DND-41 (cell line): ENCODE data around the gene STAP2.

Source experiments
- ATAC-seq: fragments of 200-7000 bp; cut with Tn5 transposase; 3 replicates; pipeline ENCODE4 v1.9.1; 2021; ENCODE audit warnings: low read depth; ENCODE audit not compliant: insufficient read depth
- DNase-seq: peaks from one replicate; pipeline ENCODE4 v3.0.0-alpha.2; 2020
- H2AFZ ChIP-seq: 2 replicates; pipeline ENCODE4 v1.6.0; 2012; ENCODE audit warnings: low read depth, low read length
- H3K27ac ChIP-seq: 2 replicates; pipeline ENCODE4 v1.5.1; 2012; ENCODE audit warnings: low read length, inconsistent platforms
- H3K27me3 ChIP-seq: fragments of 200-600 bp; sonication (generic); 2 replicates; pipeline ENCODE4 v1.6.0; 2012; ENCODE audit warnings: low read length, mild to moderate bottlenecking, inconsistent platforms; ENCODE audit not compliant: insufficient read depth, poor library complexity
- H3K36me3 ChIP-seq: 2 replicates; pipeline ENCODE4 v1.5.1; 2012; ENCODE audit warnings: low read length, inconsistent platforms; ENCODE audit not compliant: insufficient read depth
- H3K4me1 ChIP-seq: 2 replicates; pipeline ENCODE4 v1.5.1; 2012; ENCODE audit warnings: mild to moderate bottlenecking, low read length; ENCODE audit not compliant: insufficient read depth
- H3K4me2 ChIP-seq: 2 replicates; pipeline ENCODE4 v1.6.0; 2012; ENCODE audit warnings: mild to moderate bottlenecking, moderate library complexity, low read length, inconsistent platforms; ENCODE audit not compliant: insufficient read depth
- H3K4me3 ChIP-seq, 2 experiments: fragments of 200-600 bp in 1 of 2; shearing (Covaris generic) in 1 of 2; 2 replicates each; pipeline ENCODE4 v1.5.1; 2012 to 2016; ENCODE audit warnings: inconsistent platforms in 2 of 2, low read length in 2 of 2, mild to moderate bottlenecking in 2 of 2, low read depth in 1 of 2, moderate library complexity in 1 of 2
- H3K79me2 ChIP-seq: 2 replicates; pipeline ENCODE4 v1.6.0; 2012; ENCODE audit warnings: low read length, inconsistent platforms; ENCODE audit not compliant: insufficient read depth
- H3K9ac ChIP-seq: 2 replicates; pipeline ENCODE4 v1.6.0; 2012; ENCODE audit warnings: low read depth, mild to moderate bottlenecking, inconsistent platforms, low read length, moderate library complexity
- H3K9me3 ChIP-seq: 2 replicates; pipeline ENCODE4 v1.5.1; 2012; ENCODE audit warnings: low read length, moderate library complexity, mild to moderate bottlenecking, inconsistent platforms; ENCODE audit not compliant: insufficient read depth, severe bottlenecking
- H4K20me1 ChIP-seq: 2 replicates; pipeline ENCODE4 v1.6.0; 2012; ENCODE audit warnings: low read length; ENCODE audit not compliant: insufficient read depth
- EZH2 ChIP-seq: IDR thresholded peaks from 3 replicates; pipeline ENCODE4 v1.6.1; 2012; ENCODE audit warnings: borderline replicate concordance, low read depth, mild to moderate bottlenecking, moderate library complexity, low read length, inconsistent platforms; ENCODE audit not compliant: severe bottlenecking
- TF ChIP-seq, protein P1 (sequence below): IDR thresholded peaks from 2 replicates; pipeline ENCODE4 v1.5.1; 2012; ENCODE audit warnings: borderline replicate concordance, low read length, moderate library complexity, mild to moderate bottlenecking; ENCODE audit not compliant: poor library complexity, severe bottlenecking; ENCODE audit errors: extremely low read depth

STAP2 gene

DNA sequence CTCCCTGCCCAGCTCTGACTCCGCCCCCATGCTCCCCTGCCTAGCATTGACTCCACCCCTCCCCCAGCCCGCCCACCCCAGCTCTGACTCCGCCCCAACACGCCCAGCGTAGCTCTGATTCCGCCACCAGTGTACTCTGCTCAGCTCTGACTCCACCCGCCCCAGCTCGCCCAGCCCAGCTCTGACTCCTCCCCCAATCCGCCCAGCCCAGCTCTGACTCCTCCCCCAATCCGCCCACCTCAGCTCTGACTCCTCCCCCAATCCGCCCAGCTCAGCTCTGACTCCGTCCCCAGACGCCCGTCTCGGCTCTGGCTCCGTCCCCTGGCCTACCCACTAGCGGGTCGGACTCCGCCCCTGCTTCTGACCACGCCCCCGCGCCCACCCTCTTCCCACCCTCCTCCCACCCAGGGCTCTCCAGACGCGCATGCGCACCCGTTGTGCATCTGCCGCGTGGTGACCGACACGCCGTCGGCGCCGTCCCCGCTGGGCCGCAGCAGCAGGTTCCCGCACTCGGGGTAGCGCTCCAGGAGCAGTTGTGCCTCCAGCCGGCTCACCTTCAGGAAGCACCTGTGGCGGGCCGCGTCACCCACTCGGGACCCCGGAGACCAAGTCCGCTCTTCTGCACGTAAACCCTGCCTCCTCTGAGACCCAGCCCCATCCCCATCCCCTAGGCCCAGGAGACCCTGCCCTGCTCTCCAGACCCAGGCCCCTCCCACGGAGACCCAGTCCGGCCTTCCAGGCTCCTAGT, 10.2 kb downstream of the STAP2 start:
- H4K20me1 ChIP-seq = no peaks in the 10 kb centered on the region
- no peaks in the 10 kb centered on the region for H3K36me3 ChIP-seq
- peak; percentile 38 for DNase-seq
- TF ChIP-seq, protein P1, sequence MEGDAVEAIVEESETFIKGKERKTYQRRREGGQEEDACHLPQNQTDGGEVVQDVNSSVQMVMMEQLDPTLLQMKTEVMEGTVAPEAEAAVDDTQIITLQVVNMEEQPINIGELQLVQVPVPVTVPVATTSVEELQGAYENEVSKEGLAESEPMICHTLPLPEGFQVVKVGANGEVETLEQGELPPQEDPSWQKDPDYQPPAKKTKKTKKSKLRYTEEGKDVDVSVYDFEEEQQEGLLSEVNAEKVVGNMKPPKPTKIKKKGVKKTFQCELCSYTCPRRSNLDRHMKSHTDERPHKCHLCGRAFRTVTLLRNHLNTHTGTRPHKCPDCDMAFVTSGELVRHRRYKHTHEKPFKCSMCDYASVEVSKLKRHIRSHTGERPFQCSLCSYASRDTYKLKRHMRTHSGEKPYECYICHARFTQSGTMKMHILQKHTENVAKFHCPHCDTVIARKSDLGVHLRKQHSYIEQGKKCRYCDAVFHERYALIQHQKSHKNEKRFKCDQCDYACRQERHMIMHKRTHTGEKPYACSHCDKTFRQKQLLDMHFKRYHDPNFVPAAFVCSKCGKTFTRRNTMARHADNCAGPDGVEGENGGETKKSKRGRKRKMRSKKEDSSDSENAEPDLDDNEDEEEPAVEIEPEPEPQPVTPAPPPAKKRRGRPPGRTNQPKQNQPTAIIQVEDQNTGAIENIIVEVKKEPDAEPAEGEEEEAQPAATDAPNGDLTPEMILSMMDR = no peak
- TF ChIP-seq EZH2 = no peak
- H3K27me3 ChIP-seq = no peaks in the 10 kb centered on the region
- ATAC-seq = peak; percentile 73
- H2AFZ ChIP-seq = no peak overlapping the region
- H3K4me3 ChIP-seq = no peak overlapping the region
- H3K79me2 ChIP-seq = no peaks in the 10 kb centered on the region
- H3K4me2 ChIP-seq = no peak overlapping the region
- no peak overlapping the region for H3K27ac ChIP-seq
- no peak overlapping the region for H3K9ac ChIP-seq
- H3K4me1 ChIP-seq = no peaks in the 10 kb centered on the region
- no peaks in the 10 kb centered on the region for H3K9me3 ChIP-seq

DNA sequence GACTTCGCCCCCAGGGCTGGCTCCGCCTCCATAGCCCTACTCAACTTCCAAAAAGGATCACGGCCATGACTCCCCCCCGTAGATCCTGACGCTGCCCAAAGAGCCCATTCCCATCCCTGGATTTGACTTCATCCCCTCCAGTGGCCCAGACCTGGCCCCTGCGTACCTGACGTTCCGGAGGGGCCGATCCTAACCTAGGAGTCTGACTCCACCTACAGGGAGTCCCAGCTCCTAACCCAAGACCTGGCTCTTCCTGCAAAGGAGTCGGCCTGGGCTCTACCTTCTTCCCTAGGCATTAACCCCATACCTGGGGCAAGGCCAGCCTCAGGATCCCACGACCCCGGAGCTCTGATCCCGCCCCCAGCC, 10.8 kb downstream of the STAP2 start:
- no peak for DNase-seq
- no peak overlapping the region for H3K4me2 ChIP-seq
- TF ChIP-seq, protein P1 = no peak
- no peak for TF ChIP-seq EZH2
- no peaks in the 10 kb centered on the region for H3K79me2 ChIP-seq
- no peaks in the 10 kb centered on the region for H3K36me3 ChIP-seq
- H3K4me3 ChIP-seq = no peak overlapping the region
- no peaks in the 10 kb centered on the region for H3K4me1 ChIP-seq
- no peaks in the 10 kb centered on the region for H3K27me3 ChIP-seq
- no peaks in the 10 kb centered on the region for H3K9me3 ChIP-seq
- no peak overlapping the region for H3K9ac ChIP-seq
- H3K27ac ChIP-seq = no peak overlapping the region
- H4K20me1 ChIP-seq = no peaks in the 10 kb centered on the region
- H2AFZ ChIP-seq = no peak overlapping the region
- ATAC-seq = no peak

DNA sequence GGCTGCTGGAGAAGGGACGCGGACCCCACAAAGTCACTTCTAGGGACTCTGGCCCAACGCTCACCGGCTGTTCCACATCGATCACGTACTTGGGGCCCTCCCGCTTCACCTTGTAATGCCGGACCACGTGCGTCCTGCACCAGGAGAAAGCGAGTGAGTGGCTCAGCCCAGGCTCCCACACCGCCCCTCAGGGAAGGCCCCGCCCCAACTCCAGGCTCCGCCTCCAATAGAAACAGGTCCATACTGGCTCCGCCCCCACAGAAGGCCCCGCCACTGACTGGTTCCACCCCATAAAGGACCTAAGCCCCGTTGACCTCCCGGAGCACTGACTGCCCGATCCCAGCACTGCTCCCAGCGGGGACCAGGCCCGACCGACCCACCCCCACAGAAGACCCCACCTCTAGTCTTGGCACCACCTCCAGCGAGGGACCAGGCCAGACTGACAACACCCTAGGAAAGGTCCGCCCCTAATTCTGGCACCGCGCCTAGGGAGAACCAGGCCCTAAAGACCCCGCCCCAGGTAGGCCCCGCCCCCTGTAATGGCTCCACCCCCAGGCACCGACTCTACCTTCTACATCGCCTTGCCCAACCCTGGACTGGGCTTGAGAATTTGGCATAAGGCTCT, 11.3 kb downstream of the STAP2 start:
- H3K27ac ChIP-seq = no peak overlapping the region
- no peaks in the 10 kb centered on the region for H3K36me3 ChIP-seq
- H2AFZ ChIP-seq = no peak overlapping the region
- no peaks in the 10 kb centered on the region for H3K79me2 ChIP-seq
- DNase-seq = peak; percentile 25
- no peak overlapping the region for H3K4me2 ChIP-seq
- H3K9ac ChIP-seq = no peak overlapping the region
- TF ChIP-seq, protein P1 = no peak
- no peak for TF ChIP-seq EZH2
- H3K4me1 ChIP-seq = no peaks in the 10 kb centered on the region
- H3K27me3 ChIP-seq = no peaks in the 10 kb centered on the region
- no peak overlapping the region for H3K4me3 ChIP-seq
- no peaks in the 10 kb centered on the region for H3K9me3 ChIP-seq
- ATAC-seq = no peak
- no peaks in the 10 kb centered on the region for H4K20me1 ChIP-seq
